K562 (cell line): ENCODE measurements around the gene ITGA7.

Experiments used
- CTCF ChIP-seq, 3 experiments: IDR thresholded peaks in 2 of 3; conservative IDR thresholded peaks in 1 of 3; 2 replicates each; pipeline ENCODE4 v1.5.1; 2011 to 2012; ENCODE audit warnings: low read length in 3 of 3, mild to moderate bottlenecking in 3 of 3, control low read depth in 2 of 3, improper control_type of control experiment in 1 of 3, inconsistent platforms in 1 of 3, low read depth in 1 of 3, mixed read lengths in 1 of 3, moderate library complexity in 1 of 3; ENCODE audit not compliant: insufficient read depth in 2 of 3
- KAT8 ChIP-seq: fragments of 450-650 bp; IDR thresholded peaks from 2 replicates; pipeline ENCODE4 v1.6.1; 2016; ENCODE audit warnings: low read depth, mild to moderate bottlenecking
- LARP7 ChIP-seq: fragments of 450-650 bp; IDR thresholded peaks from 2 replicates; pipeline ENCODE4 v1.6.1; 2016
- NR1H2 ChIP-seq: sonication (generic); formaldehyde crosslinking; IDR thresholded peaks from 2 replicates; pipeline ENCODE4 v1.4.0; 2020; ENCODE audit warnings: mild to moderate bottlenecking, missing genetic modification reagents
- POLR2AphosphoS5 ChIP-seq: IDR thresholded peaks from 2 replicates; pipeline ENCODE4 v1.6.1; 2011; ENCODE audit warnings: mild to moderate bottlenecking, low read depth, low read length, moderate library complexity; ENCODE audit not compliant: control insufficient read depth, insufficient read depth
- TAF1 ChIP-seq: IDR thresholded peaks from 2 replicates; pipeline ENCODE4 v1.6.1; 2011; ENCODE audit warnings: mild to moderate bottlenecking, low read length, moderate library complexity; ENCODE audit not compliant: insufficient read depth, control insufficient read depth, severe bottlenecking; ENCODE audit errors: extremely low read depth
- ZKSCAN1 ChIP-seq: fragments of 150-350 bp; IDR thresholded peaks from 2 replicates; pipeline ENCODE4 v1.6.1; 2016; ENCODE audit warnings: low read depth, low read length

DNA sequence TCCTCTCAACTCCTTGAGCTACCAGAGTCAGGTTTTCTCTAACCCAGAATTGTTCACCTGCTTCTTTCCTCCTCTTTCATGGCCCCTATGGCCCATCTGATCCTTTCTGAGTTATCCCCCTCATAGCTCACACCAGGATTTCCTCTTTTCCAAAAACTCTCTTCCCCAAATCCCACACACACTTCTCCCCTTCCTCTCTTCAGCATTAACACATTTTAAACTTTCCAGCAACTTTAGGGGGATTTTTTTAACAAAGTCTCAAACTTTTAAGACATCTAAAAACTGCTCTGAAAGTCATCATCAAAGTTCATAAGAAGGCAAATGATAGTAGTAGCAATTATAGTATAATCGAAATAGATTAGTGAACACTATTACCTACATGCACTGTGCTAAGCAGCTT, 63.1 kb downstream of the ITGA7 start:
- no peak for TF ChIP-seq POLR2AphosphoS5
- TF ChIP-seq TAF1, result no peak
- no peak for TF ChIP-seq LARP7
- no peak for TF ChIP-seq CTCF (IDR thresholded peaks at IDR 0.05 in 2 of 3, conservative IDR thresholded peaks at IDR 0.05 in 1 of 3; ENCODE audit: insufficient read depth in 2 of 3, low read depth in 1 of 3, low read length in 3 of 3)
- TF ChIP-seq KAT8, result no peak
- no peak for TF ChIP-seq NR1H2 (CRISPR knock-in tag)
- no peak for TF ChIP-seq ZKSCAN1
